Activated CD8-positive, alpha-beta memory T cell treated with anti-CD3 and anti-CD28 coated beads for 36 hours (primary cell): Measurements from ENCODE around the gene PCDHGA4. TPM values are rescaled to one million over a fixed set of nuclear protein-coding genes. Genes with fewer than 3 reads are reported as not detected.
"Not testable (repeated sequence)": the region's sequence is repeated elsewhere in the genome, so short reads cannot be mapped to it uniquely, and the experiment has no call there.

ENCODE experiments used
- CTCF ChIA-PET: fragments of 350-600 bp; sonication (Branson Sonifier 250); formaldehyde crosslinking; loops from one replicate; lab custom pipeline; 2021; ENCODE audit warnings: antibody characterized with exemption; lab: Charles Lee
- POLR2A ChIA-PET: fragments of 350-600 bp; sonication (Branson Sonifier 250); formaldehyde crosslinking; loops from one replicate; lab custom pipeline; 2021; ENCODE audit warnings: antibody characterized with exemption; lab: Charles Lee
- total RNA-seq, 2 experiments: library from RNA; stranded (reverse); gene quantifications; one replicate each; pipeline ENCODE4 v1.2.3, GENCODE V29; 2021

The PCDHGA4 gene
- total RNA-seq, 2 experiments from 2014 or later, result 0.15 TPM; not detected in 1

DNA sequence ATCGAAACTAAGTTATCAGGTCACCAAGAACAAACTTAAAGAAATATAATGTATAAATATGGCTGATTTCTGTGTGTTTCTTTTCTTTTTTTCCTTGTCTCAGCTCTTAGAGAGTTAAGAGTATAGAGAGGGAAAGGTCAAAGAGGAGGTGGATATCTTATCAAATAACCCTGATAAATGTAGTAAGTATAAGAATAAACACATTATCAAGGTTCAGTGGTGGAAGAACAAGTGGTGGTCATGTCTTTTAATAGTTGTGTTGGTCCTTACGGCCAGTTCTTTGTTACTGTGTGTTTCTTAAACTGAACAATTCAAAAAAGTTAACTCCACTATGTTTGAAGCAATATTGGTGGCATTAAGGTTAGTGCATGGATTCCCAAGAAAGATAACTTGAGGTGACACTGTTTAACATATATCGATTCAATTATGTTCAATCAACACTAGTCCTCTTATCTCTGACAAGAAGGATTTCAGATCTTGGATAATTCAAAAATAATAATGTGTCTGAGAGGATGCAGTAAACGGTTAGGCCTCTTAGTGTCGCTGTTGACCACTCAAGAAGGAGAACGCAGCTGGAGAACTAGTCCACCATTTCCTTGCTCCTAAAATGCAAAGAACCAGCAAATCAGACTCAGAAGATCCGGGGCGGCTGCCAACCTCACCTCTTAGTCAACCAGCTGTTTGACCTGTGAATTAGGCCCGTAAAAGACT, 11.4 kb upstream of the PCDHGA4 start, which contains the start of gene PCDHGA3:
Gene PCDHGA3, plus strand, starts transcription at position 588 of the 711 bp plus-strand sequence. CDS start 205 bp downstream, outside the sequence.
- ChIA-PET CTCF (interaction anchor here (1.0 to 1.4 kb wide), 3 partner anchors 14 to 23 kb away, joined by 3 to 4 read pairs (median 3); partner anchors contain the start of gene TAF7), POLR2A (no interaction called here)

DNA sequence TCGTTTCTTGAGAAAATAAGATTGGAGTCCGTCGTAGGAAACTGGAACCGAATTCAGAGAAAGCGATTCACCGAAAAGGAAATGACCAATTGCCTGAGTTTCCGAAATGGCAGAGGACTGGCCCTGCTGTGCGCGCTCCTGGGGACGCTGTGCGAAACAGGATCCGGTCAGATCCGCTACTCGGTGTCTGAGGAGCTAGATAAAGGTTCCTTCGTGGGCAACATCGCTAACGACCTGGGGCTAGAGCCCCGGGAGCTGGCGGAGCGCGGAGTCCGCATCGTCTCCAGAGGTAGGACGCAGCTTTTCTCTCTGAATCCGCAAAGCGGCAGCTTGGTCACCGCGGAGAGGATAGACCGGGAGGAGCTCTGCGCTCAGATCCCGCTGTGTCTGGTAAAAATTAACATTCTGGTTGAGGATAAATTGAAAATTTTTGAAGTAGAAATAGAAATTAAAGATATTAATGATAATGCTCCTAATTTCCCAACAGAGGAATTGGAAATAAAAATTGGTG, 10.8 kb upstream of the PCDHGA4 start:
- POLR2A ChIA-PET, result no interaction called here
- CTCF ChIA-PET, result interaction anchor here (1.0 to 1.4 kb wide), 3 partner anchors 14 to 24 kb away, joined by 3 to 4 read pairs (median 3); partner anchors contain the start of gene TAF7

DNA sequence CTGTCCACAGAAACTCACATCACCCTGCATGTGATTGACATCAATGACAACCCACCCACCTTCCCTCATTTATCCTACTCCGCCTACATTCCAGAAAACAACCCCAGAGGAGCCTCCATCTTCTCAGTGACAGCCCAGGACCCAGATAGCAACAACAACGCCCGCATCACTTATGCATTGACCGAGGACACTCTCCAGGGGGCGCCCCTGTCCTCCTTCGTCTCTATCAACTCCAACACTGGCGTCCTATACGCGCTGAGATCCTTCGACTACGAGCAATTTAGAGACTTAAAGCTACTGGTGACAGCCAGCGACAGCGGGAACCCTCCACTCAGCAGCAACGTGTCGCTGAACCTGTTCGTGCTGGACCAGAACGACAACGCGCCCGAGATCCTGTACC, 9.5 kb upstream of the PCDHGA4 start:
- CTCF ChIA-PET, result no interaction called here

DNA sequence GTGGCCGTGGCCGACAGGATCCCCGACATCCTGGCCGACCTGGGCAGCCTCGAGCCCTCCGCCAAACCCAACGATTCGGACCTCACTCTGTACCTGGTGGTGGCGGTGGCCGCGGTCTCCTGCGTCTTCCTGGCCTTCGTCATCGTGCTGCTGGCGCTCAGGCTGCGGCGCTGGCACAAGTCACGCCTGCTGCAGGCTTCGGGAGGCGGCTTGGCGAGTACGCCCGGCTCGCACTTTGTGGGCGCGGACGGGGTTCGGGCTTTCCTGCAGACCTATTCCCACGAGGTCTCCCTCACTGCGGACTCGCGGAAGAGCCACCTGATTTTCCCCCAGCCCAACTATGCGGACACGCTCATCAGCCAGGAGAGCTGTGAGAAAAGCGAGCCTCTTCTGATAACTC, 8.8 kb upstream of the PCDHGA4 start:
- POLR2A ChIA-PET, CTCF ChIA-PET: not testable (repeated sequence)

More for the DNA sequence above, 9.5 kb upstream of the PCDHGA4 start:
- POLR2A ChIA-PET, result no interaction called here

DNA sequence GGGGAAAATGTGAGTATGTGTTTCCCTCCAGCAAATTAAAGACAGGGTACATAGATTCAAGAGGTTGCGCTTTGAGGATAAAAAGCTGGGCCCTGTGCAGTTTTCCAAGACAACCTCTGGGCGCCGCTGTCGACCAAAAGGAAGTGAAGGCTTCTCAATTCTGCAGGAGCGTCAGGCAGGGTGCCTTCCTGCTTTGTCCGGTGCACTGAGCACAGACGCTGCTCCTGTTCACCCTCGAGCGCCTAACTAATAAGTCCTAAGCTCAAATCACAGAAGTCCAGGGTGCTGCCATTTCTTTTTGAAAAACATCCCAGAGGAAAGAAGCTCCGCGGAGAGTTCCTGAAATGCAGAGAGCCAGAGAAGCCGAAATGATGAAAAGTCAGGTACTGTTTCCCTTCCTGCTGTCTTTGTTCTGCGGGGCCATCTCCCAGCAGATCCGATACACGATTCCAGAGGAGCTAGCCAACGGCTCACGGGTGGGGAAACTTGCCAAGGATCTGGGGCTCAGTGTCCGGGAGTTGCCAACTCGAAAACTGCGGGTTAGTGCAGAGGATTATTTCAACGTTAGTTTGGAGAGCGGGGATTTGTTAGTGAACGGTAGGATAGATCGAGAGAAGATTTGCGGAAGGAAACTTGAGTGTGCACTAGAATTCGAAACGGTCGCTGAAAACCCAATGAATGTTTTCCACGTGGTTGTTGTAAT, 4.8 kb upstream of the PCDHGA4 start, which contains the start of gene PCDHGB1:
Gene PCDHGB1, plus strand, starts transcription at position 183 of the 703 bp plus-strand sequence. Its CDS starts 162 bp downstream, at position 345.
- ChIA-PET CTCF (interaction anchor here (0.9 to 1.3 kb wide), 2 partner anchors 30 to 57 kb away, joined by 3 read pairs; no protein-coding TSS in a partner anchor), POLR2A (no interaction called here)

DNA sequence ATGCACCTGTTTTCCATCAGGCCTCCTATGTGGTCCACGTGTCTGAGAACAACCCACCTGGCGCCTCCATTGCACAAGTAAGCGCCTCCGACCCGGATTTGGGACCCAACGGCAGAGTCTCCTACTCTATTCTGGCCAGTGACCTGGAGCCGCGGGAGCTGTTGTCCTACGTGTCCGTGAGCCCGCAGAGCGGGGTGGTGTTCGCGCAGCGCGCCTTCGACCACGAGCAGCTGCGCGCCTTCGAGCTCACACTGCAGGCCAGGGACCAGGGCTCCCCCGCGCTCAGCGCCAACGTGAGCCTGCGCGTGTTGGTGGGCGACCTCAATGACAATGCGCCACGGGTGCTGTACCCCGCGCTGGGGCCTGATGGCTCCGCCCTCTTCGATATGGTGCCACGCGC, 3.2 kb upstream of the PCDHGA4 start:
- POLR2A ChIA-PET, result no interaction called here
- CTCF ChIA-PET, result interaction anchor here (1.2 kb wide), 1 partner anchor 143 kb away, joined by 4 read pairs; the partner anchor contains the start of gene PCDHB12

DNA sequence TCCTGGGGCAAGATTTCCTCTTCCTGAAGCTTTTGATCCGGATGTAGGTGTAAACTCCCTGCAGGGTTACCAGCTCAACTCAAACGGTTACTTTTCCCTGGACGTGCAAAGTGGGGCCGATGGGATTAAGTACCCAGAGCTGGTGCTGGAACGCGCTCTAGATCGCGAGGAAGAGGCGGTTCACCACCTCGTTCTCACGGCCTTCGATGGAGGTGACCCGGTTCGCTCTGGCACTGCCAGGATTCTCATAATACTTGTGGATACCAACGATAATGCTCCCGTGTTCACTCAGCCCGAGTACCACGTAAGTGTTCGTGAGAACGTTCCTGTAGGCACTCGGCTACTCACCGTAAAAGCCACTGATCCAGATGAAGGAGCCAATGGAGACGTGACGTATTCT, 820 bp downstream of the PCDHGA4 start:
- ChIA-PET POLR2A (no interaction called here), CTCF (interaction anchor here (0.5 to 0.8 kb wide), 2 partner anchors 8 to 55 kb away, joined by 3 to 4 read pairs; partner anchors contain the start of gene PCDHGA5)

DNA sequence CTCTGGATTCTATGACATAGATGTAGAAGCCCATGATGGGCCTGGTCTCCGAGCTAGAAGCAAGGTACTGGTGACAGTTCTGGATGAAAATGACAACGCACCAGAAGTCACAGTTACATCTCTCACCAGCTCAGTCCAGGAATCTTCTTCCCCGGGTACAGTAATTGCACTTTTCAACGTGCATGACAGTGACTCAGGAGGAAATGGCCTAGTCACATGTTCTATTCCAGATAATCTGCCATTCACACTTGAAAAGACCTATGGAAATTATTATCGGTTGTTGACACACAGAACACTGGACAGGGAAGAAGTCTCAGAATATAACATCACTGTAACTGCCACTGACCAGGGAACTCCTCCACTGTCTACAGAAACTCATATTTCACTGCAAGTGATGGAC, 1.3 kb downstream of the PCDHGA4 start:
- CTCF ChIA-PET, result no interaction called here
- POLR2A ChIA-PET, result no interaction called here

DNA sequence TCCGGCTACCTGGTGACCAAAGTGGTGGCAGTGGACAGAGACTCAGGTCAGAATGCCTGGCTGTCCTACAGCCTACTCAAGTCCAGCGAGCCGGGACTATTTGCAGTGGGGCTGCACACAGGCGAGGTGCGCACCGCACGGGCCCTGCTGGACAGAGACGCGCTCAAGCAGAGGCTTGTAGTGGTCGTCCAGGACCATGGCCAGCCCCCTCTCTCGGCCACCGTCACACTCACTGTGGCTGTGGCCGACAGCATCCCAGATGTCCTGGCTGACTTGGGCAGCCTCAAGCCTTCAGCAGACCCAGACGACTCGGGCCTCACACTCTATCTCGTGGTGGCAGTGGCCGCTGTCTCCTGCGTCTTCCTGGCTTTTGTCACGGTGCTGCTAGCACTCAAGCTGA, 2.1 kb downstream of the PCDHGA4 start:
- POLR2A ChIA-PET, result no interaction called here
- CTCF ChIA-PET, result no interaction called here

DNA sequence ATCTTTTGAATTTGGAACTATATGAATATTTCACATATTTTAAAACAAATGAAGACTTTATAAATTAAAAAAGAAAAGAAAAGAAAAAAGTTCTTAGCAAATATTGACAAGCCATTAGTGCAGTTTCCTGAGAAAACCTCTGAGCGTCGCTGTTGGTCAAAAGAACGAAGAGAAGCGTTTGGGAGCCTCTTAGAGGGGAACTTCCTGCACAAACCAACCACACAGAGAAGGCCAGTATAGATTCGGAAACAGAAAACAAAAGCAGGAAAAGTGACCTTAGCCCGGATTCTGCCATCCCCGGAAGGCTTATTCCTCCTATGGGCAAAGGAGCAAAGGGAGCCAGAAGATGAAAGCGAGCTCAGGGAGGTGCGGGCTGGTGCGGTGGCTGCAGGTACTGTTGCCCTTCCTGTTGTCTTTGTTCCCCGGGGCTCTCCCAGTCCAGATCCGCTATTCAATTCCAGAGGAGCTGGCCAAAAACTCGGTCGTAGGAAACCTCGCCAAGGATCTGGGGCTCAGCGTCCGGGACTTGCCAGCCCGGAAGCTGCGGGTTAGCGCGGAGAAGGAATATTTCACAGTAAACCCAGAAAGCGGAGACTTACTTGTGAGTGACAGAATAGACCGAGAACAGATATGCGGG, 5.1 kb downstream of the PCDHGA4 start, which contains the start of gene PCDHGB2:
Gene PCDHGB2, plus strand, starts transcription at position 205 of the 637 bp plus-strand sequence. Its CDS starts 142 bp downstream, at position 347.
- ChIA-PET POLR2A (no interaction called here), CTCF (interaction anchor here (1.4 kb wide), 1 partner anchor 204 kb away, joined by 4 read pairs; no protein-coding TSS in a partner anchor)

DNA sequence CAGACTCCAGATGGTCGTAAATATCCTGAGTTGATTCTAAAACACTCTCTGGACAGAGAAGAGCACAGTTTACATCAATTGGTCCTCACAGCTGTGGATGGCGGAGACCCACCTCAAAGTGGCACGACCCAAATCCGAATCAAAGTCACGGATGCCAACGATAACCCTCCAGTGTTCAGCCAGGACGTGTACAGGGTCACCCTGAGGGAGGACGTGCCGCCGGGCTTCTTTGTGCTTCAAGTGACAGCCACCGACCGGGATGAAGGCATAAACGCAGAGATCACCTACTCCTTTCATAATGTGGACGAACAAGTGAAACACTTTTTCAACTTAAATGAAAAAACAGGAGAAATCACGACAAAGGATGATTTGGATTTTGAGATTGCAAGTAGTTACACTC, 5.9 kb downstream of the PCDHGA4 start:
- POLR2A ChIA-PET, result no interaction called here
- CTCF ChIA-PET, result interaction anchor here (1.4 kb wide), 1 partner anchor 203 kb away, joined by 4 read pairs; no protein-coding TSS in a partner anchor

DNA sequence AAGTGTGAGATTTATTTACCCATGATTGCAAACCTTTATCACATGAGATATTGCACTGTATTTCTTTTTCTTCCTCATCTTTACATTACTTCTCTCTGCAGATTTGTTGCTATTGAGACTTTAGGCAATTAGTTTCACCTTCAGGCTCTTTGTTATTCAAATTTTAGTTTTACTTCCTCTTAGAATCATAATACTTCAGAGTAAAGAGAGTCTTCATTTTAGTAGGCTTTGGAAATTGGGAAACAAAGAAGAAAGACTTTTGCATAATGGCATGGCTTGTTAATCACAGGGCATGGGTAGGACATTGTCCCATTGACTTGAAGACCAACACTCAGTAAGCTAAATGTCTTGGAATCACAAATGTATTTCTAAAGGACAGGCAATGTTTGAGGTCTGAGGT, 7.9 kb downstream of the PCDHGA4 start:
- CTCF ChIA-PET, result no interaction called here
- POLR2A ChIA-PET, result no interaction called here

DNA sequence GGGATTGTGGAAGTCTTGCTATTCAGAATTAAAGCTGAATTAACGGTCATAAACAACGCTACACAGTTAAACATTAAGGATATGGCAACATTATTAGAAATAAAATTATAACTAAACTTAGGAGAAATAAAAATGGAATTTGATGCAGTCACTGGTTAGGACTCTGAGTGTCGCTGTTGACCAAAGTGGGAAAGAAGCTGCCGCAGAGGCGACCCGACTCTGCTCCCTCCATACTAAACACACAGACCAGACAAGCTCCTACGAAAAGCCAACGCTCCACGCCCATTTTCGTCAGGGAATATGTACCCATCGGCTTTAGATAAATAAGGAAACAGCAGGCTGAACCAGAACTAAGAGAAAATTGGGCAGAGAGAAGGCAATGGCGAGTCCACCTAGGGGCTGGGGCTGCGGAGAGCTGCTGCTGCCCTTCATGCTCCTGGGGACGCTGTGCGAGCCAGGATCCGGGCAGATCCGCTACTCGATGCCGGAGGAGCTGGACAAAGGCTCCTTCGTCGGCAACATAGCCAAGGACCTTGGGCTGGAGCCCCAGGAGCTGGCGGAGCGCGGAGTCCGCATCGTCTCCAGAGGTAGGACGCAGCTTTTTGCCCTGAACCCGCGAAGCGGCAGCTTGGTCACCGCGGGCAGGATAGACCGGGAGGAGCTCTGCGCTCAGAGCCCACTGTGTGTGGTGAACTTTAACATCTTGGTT, 9.3 kb downstream of the PCDHGA4 start, which contains the start of gene PCDHGA5:
Gene PCDHGA5, plus strand, starts transcription at position 211 of the 709 bp plus-strand sequence. Its CDS starts 169 bp downstream, at position 380.
- CTCF ChIA-PET, result interaction anchor here (1.0 kb wide), 1 partner anchor 9 kb away, joined by 3 read pairs; no protein-coding TSS in a partner anchor
- POLR2A ChIA-PET, result no interaction called here

DNA sequence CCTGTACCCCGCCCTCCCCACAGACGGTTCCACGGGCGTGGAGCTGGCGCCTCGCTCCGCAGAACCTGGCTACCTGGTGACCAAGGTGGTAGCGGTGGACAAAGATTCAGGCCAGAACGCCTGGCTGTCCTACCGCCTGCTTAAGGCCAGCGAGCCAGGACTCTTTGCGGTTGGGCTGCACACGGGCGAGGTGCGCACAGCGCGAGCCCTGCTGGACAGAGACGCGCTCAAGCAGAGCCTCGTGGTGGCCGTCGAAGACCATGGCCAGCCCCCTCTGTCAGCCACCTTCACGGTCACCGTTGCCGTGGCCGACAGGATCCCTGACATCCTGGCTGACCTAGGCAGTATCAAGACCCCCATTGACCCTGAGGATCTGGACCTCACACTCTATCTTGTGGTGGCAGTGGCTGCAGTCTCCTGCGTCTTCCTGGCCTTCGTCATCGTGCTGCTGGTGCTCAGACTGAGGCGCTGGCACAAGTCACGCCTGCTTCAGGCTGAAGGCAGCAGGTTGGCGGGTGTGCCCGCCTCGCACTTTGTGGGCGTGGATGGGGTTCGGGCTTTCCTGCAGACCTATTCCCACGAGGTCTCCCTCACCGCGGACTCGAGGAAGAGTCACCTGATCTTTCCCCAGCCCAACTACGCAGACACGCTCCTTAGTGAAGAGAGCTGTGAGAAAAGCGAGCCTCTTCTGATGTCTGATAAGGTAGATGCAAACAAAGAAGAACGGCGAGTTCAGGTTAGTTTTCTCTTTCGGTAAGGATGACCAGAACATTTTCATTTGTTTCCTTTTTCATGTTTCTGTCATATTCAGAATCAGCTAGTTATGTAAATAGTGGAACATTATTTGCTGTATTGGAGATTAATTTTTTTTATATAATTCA, 11.4 kb downstream of the PCDHGA4 start:
- ChIA-PET POLR2A (no interaction called here), CTCF (no interaction called here)

DNA sequence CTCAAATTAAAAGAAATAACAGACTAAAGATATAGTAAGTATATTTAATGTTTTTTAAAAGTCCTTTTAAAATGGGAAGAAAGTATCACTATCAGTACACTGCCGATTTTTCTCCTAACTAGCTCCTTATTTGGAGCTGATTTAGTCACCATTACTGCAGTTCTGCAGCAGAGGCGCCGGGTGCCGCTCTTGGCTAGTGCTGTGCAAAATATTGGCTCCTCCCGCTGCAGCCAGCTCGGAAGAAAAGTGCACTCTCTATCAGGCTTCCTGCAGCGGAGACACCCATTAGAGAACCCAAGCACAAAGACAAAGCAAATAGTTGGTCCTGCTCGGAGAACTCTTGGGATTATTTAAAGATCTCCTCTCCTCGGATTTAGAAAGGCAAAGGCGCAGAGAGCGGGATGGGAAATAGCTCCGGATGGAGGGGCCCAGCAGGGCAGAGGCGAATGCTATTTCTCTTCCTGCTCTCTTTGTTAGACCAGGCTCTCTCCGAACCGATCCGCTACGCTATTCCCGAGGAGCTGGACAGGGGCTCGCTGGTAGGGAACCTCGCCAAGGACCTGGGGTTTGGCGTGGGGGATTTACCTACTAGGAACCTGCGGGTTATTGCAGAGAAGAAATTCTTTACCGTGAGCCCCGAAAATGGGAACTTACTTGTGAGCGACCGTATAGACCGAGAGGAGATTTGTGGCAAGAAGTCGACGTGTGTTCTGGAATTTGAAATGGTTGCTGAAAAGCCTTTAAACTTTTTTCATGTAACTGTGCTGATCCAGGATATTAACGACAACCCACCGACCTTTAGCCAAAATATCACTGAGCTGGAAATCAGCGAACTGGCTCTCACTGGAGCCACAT, 15.4 kb downstream of the PCDHGA4 start, which contains the start of gene PCDHGB3:
Gene PCDHGB3, plus strand, starts transcription at position 249 of the 855 bp plus-strand sequence. Its CDS starts 153 bp downstream, at position 402.
- POLR2A ChIA-PET, result no interaction called here
- CTCF ChIA-PET, result interaction anchor here (1.0 to 1.1 kb wide), 2 partner anchors 50 to 188 kb away, joined by 3 read pairs; no protein-coding TSS in a partner anchor
